DND-41 (cell line): ENCODE results near the gene LRRC74B.
"Not testable (repeated sequence)": the region's sequence is repeated elsewhere in the genome, so short reads cannot be mapped to it uniquely, and the experiment has no call there.

ENCODE experiments used
- ATAC-seq: fragments of 200-7000 bp; cut with Tn5 transposase; 3 replicates; pipeline ENCODE4 v1.9.1; 2021; ENCODE audit warnings: low read depth; ENCODE audit not compliant: insufficient read depth
- DNase-seq: peaks from one replicate; pipeline ENCODE4 v3.0.0-alpha.2; 2020
- H2AFZ ChIP-seq: 2 replicates; pipeline ENCODE4 v1.6.0; 2012; ENCODE audit warnings: low read depth, low read length
- H3K27ac ChIP-seq: 2 replicates; pipeline ENCODE4 v1.5.1; 2012; ENCODE audit warnings: low read length, inconsistent platforms
- H3K27me3 ChIP-seq: fragments of 200-600 bp; sonication (generic); 2 replicates; pipeline ENCODE4 v1.6.0; 2012; ENCODE audit warnings: low read length, mild to moderate bottlenecking, inconsistent platforms; ENCODE audit not compliant: insufficient read depth, poor library complexity
- H3K36me3 ChIP-seq: 2 replicates; pipeline ENCODE4 v1.5.1; 2012; ENCODE audit warnings: low read length, inconsistent platforms; ENCODE audit not compliant: insufficient read depth
- H3K4me1 ChIP-seq: 2 replicates; pipeline ENCODE4 v1.5.1; 2012; ENCODE audit warnings: mild to moderate bottlenecking, low read length; ENCODE audit not compliant: insufficient read depth
- H3K4me2 ChIP-seq: 2 replicates; pipeline ENCODE4 v1.6.0; 2012; ENCODE audit warnings: mild to moderate bottlenecking, moderate library complexity, low read length, inconsistent platforms; ENCODE audit not compliant: insufficient read depth
- H3K4me3 ChIP-seq, 2 experiments: fragments of 200-600 bp in 1 of 2; shearing (Covaris generic) in 1 of 2; 2 replicates each; pipeline ENCODE4 v1.5.1; 2012 to 2016; ENCODE audit warnings: inconsistent platforms in 2 of 2, low read length in 2 of 2, mild to moderate bottlenecking in 2 of 2, low read depth in 1 of 2, moderate library complexity in 1 of 2
- H3K79me2 ChIP-seq: 2 replicates; pipeline ENCODE4 v1.6.0; 2012; ENCODE audit warnings: low read length, inconsistent platforms; ENCODE audit not compliant: insufficient read depth
- H3K9ac ChIP-seq: 2 replicates; pipeline ENCODE4 v1.6.0; 2012; ENCODE audit warnings: low read depth, mild to moderate bottlenecking, inconsistent platforms, low read length, moderate library complexity
- H3K9me3 ChIP-seq: 2 replicates; pipeline ENCODE4 v1.5.1; 2012; ENCODE audit warnings: low read length, moderate library complexity, mild to moderate bottlenecking, inconsistent platforms; ENCODE audit not compliant: insufficient read depth, severe bottlenecking
- H4K20me1 ChIP-seq: 2 replicates; pipeline ENCODE4 v1.6.0; 2012; ENCODE audit warnings: low read length; ENCODE audit not compliant: insufficient read depth
- EZH2 ChIP-seq: IDR thresholded peaks from 3 replicates; pipeline ENCODE4 v1.6.1; 2012; ENCODE audit warnings: borderline replicate concordance, low read depth, mild to moderate bottlenecking, moderate library complexity, low read length, inconsistent platforms; ENCODE audit not compliant: severe bottlenecking
- TF ChIP-seq, protein P1 (sequence below): IDR thresholded peaks from 2 replicates; pipeline ENCODE4 v1.5.1; 2012; ENCODE audit warnings: borderline replicate concordance, low read length, moderate library complexity, mild to moderate bottlenecking; ENCODE audit not compliant: poor library complexity, severe bottlenecking; ENCODE audit errors: extremely low read depth

The LRRC74B gene

DNA sequence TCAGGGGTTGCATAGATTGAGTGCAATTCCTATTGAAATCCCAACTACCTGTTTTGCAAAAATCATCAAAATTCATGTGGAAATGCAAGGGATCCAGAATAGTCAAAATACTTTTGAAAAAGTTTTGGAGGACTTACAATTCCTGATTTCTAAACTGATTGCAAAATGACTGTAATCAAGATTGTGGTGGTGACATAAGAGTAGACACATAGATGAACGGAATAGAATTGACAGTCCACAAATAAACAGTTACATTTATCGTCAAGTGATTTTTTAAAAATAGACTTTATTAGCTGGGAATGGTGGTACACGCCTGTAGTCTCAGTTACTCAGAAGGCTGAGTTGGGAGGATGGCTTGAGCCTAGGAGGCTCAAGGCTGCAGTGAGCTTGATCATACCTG is 10.8 kb upstream of the LRRC74B start:
- Histone ChIP-seq H3K4me2 (no peak overlapping the region), H3K36me3 (no peaks in the 10 kb centered on the region), H3K27me3 (peaks cover 5% of the 10 kb centered on the region), H4K20me1 (0 out of 2 replicates have a peak, but pooled peaks cover 3% of the 10 kb centered on the region), H3K27ac (no peak overlapping the region), H3K4me1 (no peaks in the 10 kb centered on the region), H3K9me3 (no peaks in the 10 kb centered on the region), H3K4me3 (no peak overlapping the region), H2AFZ (no peak overlapping the region), H3K79me2 (no peaks in the 10 kb centered on the region), H3K9ac (no peak overlapping the region)
- DNase-seq (no peak), ATAC-seq (no peak)
- TF ChIP-seq, protein P1, sequence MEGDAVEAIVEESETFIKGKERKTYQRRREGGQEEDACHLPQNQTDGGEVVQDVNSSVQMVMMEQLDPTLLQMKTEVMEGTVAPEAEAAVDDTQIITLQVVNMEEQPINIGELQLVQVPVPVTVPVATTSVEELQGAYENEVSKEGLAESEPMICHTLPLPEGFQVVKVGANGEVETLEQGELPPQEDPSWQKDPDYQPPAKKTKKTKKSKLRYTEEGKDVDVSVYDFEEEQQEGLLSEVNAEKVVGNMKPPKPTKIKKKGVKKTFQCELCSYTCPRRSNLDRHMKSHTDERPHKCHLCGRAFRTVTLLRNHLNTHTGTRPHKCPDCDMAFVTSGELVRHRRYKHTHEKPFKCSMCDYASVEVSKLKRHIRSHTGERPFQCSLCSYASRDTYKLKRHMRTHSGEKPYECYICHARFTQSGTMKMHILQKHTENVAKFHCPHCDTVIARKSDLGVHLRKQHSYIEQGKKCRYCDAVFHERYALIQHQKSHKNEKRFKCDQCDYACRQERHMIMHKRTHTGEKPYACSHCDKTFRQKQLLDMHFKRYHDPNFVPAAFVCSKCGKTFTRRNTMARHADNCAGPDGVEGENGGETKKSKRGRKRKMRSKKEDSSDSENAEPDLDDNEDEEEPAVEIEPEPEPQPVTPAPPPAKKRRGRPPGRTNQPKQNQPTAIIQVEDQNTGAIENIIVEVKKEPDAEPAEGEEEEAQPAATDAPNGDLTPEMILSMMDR = no peak
- TF ChIP-seq EZH2 = no peak

DNA sequence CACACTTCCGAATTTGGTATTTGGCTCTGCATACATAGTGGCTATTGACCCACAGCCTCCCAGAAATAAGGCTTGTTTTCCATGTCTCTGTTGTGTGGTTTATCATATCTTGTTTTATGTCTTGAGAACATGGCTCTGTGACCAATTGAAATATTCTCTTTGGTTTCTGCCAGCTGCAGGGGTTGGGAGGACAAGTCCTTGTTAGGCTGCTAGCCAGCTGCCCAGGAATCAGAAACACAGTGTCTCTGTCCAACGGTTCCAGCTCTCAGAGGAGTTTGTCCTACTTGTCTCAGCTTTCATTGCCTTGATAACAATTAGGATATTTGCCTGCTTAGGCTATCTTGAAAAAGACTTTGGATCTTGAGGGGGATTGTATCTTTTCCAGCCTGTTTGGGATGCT is 7.3 kb upstream of the LRRC74B start:
- Histone ChIP-seq H3K4me2 (no peak overlapping the region), H3K79me2 (no peaks in the 10 kb centered on the region), H3K9me3 (no peaks in the 10 kb centered on the region), H4K20me1 (no peaks in the 10 kb centered on the region; the same call in 1 of the 2 replicates), H3K27ac (no peak overlapping the region), H3K36me3 (no peaks in the 10 kb centered on the region), H2AFZ (no peak overlapping the region), H3K9ac (no peak overlapping the region), H3K4me3 (no peak overlapping the region), H3K4me1 (no peaks in the 10 kb centered on the region), H3K27me3 (peaks cover 7% of the 10 kb centered on the region)
- ATAC-seq = no peak
- TF ChIP-seq EZH2 = no peak
- TF ChIP-seq, protein P1 = no peak
- DNase-seq = no peak

DNA sequence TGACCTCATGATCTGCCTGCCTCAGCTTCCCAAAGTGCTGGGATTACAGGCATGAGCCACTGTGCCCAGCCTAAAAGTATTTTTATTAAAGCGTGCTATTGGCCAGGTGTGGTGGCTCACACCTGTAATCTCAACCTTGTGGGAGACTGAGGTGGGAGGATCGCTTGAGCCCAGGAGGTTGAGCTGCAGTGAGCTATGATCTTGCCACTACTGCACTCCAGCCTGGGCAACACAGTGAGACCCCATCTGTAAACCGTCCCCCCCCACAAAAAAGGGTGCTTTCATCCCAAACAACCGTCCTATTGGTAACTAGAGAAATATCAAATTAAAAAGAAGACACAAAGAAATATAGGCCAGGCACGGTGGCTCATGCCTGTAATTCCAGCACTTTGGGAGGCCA is 6.6 kb upstream of the LRRC74B start:
- not testable (repeated sequence) for DNase-seq, H3K36me3 ChIP-seq, H3K4me2 ChIP-seq, H4K20me1 ChIP-seq, H3K4me1 ChIP-seq, H3K27ac ChIP-seq, H2AFZ ChIP-seq, H3K79me2 ChIP-seq, H3K9me3 ChIP-seq, H3K9ac ChIP-seq, ATAC-seq, H3K4me3 ChIP-seq
- peaks cover 13% of the 10 kb centered on the region for H3K27me3 ChIP-seq

DNA sequence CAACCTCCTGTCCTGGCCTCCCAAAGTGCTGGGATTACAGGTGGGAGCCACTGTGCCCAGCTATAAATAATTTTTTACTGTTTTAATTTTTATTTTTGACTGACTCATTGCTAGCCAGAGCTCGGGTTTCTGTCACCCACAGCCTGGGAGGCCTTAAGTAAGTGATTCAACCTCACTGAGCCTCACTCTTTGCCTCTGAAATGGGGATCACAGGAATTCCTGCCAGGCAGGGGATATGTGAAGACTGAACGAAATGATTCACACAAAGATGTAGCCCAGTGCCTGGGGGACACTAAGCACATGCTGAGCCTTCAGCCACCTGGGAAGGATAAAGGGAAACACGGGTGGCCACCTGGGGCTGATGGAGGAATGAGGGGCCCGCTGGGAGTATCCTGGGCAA is 3.8 kb upstream of the LRRC74B start:
- H3K27ac ChIP-seq = no peak overlapping the region
- H3K4me3 ChIP-seq = no peak overlapping the region
- H3K4me1 ChIP-seq = no peaks in the 10 kb centered on the region
- H2AFZ ChIP-seq = no peak overlapping the region
- DNase-seq (no peak), ATAC-seq (no peak)
- H4K20me1 ChIP-seq = no peaks in the 10 kb centered on the region; the same call in 1 of the 2 replicates
- H3K36me3 ChIP-seq = no peaks in the 10 kb centered on the region
- H3K27me3 ChIP-seq = peaks cover 25% of the 10 kb centered on the region
- H3K9ac ChIP-seq = no peak overlapping the region
- no peak for TF ChIP-seq EZH2
- TF ChIP-seq, protein P1 = no peak
- no peak overlapping the region for H3K4me2 ChIP-seq
- no peaks in the 10 kb centered on the region for H3K9me3 ChIP-seq
- H3K79me2 ChIP-seq = no peaks in the 10 kb centered on the region
